Measurements from ENCODE around the gene NREP. TPM values are rescaled to one million over a fixed set of nuclear protein-coding genes. Genes with fewer than 3 reads are reported as not detected.

The NREP gene
- total RNA-seq, 1 donor from 2014 or later: 27.5 TPM

GRCh38 chr5:111748304-111748763, 8.7 kb downstream of the NREP start:
- H3K27me3 ChIP-seq (ENCODE audit: low read depth): no peaks in the 10 kb centered on the region
- H3K27ac ChIP-seq (replicated peaks): peak overlapping the region; percentile 12
- TF ChIP-seq, protein P1, sequence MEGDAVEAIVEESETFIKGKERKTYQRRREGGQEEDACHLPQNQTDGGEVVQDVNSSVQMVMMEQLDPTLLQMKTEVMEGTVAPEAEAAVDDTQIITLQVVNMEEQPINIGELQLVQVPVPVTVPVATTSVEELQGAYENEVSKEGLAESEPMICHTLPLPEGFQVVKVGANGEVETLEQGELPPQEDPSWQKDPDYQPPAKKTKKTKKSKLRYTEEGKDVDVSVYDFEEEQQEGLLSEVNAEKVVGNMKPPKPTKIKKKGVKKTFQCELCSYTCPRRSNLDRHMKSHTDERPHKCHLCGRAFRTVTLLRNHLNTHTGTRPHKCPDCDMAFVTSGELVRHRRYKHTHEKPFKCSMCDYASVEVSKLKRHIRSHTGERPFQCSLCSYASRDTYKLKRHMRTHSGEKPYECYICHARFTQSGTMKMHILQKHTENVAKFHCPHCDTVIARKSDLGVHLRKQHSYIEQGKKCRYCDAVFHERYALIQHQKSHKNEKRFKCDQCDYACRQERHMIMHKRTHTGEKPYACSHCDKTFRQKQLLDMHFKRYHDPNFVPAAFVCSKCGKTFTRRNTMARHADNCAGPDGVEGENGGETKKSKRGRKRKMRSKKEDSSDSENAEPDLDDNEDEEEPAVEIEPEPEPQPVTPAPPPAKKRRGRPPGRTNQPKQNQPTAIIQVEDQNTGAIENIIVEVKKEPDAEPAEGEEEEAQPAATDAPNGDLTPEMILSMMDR (IDR thresholded peaks at IDR 0.05; ENCODE audit: borderline replicate concordance): no peak
- no peaks in the 10 kb centered on the region for H3K9me3 ChIP-seq (replicated peaks)
- H3K4me3 ChIP-seq: peak overlapping the region; percentile 7
- no peaks in the 10 kb centered on the region for H3K36me3 ChIP-seq
- peaks cover 82% of the 10 kb centered on the region for H3K4me1 ChIP-seq
- DNase-seq: no peak
- intact Hi-C loops (cut with micrococcal nuclease): no loop called here

- intact Hi-C loops (cut with micrococcal nuclease): no loop called here
- no peak overlapping the region for H3K27ac ChIP-seq (replicated peaks)
Observed at GRCh38 chr5:111747337-111747736, 9.7 kb downstream of the NREP start.

DNA sequence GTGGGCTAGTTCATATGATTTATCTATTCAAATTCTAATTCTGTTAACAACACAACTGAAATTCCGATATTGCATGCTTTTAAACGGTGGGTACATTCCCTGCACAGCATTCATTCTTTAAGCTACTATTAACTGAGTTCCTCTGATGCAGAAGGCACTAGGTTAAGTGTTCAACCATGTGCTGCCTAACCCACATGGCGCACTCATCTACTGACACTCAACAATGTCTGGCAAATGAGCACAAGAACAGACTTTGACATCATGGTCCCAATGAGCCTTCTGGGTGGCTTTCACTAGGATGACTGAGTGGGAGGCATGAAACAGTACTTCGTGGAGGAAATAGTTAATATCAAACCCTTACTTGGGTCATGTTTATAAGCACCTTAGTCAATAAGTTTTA, 10.2 kb downstream of the NREP start:
- H3K27ac ChIP-seq (replicated peaks): no peak overlapping the region
- peaks cover 86% of the 10 kb centered on the region for H3K4me1 ChIP-seq
- DNase-seq: no peak
- TF ChIP-seq, protein P1 (IDR thresholded peaks at IDR 0.05; ENCODE audit: borderline replicate concordance): no peak
- H3K4me3 ChIP-seq: no peak overlapping the region
- H3K9me3 ChIP-seq (replicated peaks): no peaks in the 10 kb centered on the region
- intact Hi-C loops (cut with micrococcal nuclease): no loop called here
- H3K36me3 ChIP-seq: no peaks in the 10 kb centered on the region
- H3K27me3 ChIP-seq (ENCODE audit: low read depth): no peaks in the 10 kb centered on the region

More at GRCh38 chr5:111747337-111747736, 9.7 kb downstream of the NREP start:
- DNase-seq: no peak
- Histone ChIP-seq H3K27me3 (ENCODE audit: low read depth) (no peaks in the 10 kb centered on the region), H3K4me1 (peaks cover 83% of the 10 kb centered on the region), H3K36me3 (no peaks in the 10 kb centered on the region), H3K4me3 (no peak overlapping the region), H3K9me3 (replicated peaks) (no peaks in the 10 kb centered on the region)
- TF ChIP-seq, protein P1 (IDR thresholded peaks at IDR 0.05; ENCODE audit: borderline replicate concordance): no peak

- Histone ChIP-seq H3K27ac (replicated peaks) (no peak overlapping the region), H3K4me3 (no peak overlapping the region), H3K9me3 (replicated peaks) (no peaks in the 10 kb centered on the region), H3K27me3 (ENCODE audit: low read depth) (no peaks in the 10 kb centered on the region), H3K4me1 (peaks cover 87% of the 10 kb centered on the region), H3K36me3 (no peaks in the 10 kb centered on the region)
- intact Hi-C loops (cut with micrococcal nuclease): no loop called here
- no peak for DNase-seq
- TF ChIP-seq, protein P1 (IDR thresholded peaks at IDR 0.05; ENCODE audit: borderline replicate concordance): no peak
Observed at GRCh38 chr5:111745075-111745739, 11.8 kb downstream of the NREP start.

DNA sequence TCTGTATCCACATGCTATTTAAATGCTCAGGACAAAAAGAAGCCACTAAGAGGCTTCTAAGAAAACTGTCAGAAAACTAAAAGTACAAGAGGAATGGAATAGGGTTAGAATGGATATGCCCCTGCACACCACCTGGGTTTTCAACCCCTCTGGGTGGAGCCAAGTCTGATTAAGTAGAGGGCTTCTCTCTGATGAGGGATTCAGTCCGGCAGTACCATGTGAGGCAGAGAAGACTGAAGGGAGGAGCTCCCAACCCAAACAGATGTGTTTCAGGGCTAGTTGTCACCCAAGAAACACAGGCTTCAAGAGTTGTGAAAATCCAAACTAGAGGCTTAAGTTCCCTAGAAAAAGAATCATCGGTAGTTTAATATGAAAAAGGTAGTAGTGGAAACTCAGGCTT, 12.5 kb downstream of the NREP start:
- TF ChIP-seq, protein P1 (IDR thresholded peaks at IDR 0.05; ENCODE audit: borderline replicate concordance): no peak
- DNase-seq: no peak
- H3K27ac ChIP-seq (replicated peaks): no peak overlapping the region

More for the DNA sequence above, 12.5 kb downstream of the NREP start:
- no peaks in the 10 kb centered on the region for H3K36me3 ChIP-seq
- H3K9me3 ChIP-seq (replicated peaks): no peaks in the 10 kb centered on the region
- H3K4me3 ChIP-seq: no peak overlapping the region
- peaks cover 83% of the 10 kb centered on the region for H3K4me1 ChIP-seq
- H3K27me3 ChIP-seq (ENCODE audit: low read depth): no peaks in the 10 kb centered on the region
- intact Hi-C loops (cut with micrococcal nuclease): no loop called here
